Astrocyte (in vitro differentiated cells and primary cell): ENCODE results near the gene DGKB.

Source experiments
- EZH2 ChIP-seq: IDR thresholded peaks from 2 replicates; pipeline ENCODE4 v1.6.1; 2012; ENCODE audit warnings: mild to moderate bottlenecking, low read length, inconsistent platforms; ENCODE audit not compliant: insufficient read depth
- TF ChIP-seq, protein P1 (sequence below): IDR thresholded peaks from 2 replicates; pipeline ENCODE4 v1.5.1; 2011; ENCODE audit warnings: low read depth, mild to moderate bottlenecking, inconsistent platforms, low read length, moderate library complexity; ENCODE audit not compliant: insufficient read depth

- TF ChIP-seq, protein P1, sequence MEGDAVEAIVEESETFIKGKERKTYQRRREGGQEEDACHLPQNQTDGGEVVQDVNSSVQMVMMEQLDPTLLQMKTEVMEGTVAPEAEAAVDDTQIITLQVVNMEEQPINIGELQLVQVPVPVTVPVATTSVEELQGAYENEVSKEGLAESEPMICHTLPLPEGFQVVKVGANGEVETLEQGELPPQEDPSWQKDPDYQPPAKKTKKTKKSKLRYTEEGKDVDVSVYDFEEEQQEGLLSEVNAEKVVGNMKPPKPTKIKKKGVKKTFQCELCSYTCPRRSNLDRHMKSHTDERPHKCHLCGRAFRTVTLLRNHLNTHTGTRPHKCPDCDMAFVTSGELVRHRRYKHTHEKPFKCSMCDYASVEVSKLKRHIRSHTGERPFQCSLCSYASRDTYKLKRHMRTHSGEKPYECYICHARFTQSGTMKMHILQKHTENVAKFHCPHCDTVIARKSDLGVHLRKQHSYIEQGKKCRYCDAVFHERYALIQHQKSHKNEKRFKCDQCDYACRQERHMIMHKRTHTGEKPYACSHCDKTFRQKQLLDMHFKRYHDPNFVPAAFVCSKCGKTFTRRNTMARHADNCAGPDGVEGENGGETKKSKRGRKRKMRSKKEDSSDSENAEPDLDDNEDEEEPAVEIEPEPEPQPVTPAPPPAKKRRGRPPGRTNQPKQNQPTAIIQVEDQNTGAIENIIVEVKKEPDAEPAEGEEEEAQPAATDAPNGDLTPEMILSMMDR = no peak
- no peak for TF ChIP-seq EZH2
These were observed 495.1 kb downstream of the DGKB start for GRCh38 chr7:14407246-14408015.
